Kidney (tissue), 14 donors: ENCODE data around the gene TXNDC11. TPM values are rescaled to one million over a fixed set of nuclear protein-coding genes. Genes with fewer than 3 reads are reported as not detected.

Source experiments
- DNase-seq, 5 donors: peaks; one replicate each; pipeline ENCODE4 v3.0.0-alpha.2; 2013 to 2020
- FAIRE-seq: peaks from 2 replicates; lab custom pipeline; 2012; peaks lifted over from hg19 to GRCh38; lab: Jason Lieb, UNC
- H3K27ac ChIP-seq, 2 donors: one replicate each; pipeline ENCODE4 v1.7.0; 2013; ENCODE audit warnings: low read depth in 2 of 2, low read length in 2 of 2, inconsistent platforms in 1 of 2
- H3K27me3 ChIP-seq: one replicate; pipeline ENCODE4 v1.7.1; 2013; ENCODE audit warnings: low read length, inconsistent platforms; ENCODE audit not compliant: control insufficient read depth, insufficient read depth
- H3K36me3 ChIP-seq, 3 donors: one replicate each; pipeline versions ENCODE4 v1.7.0 to v1.7.1; 2013; ENCODE audit warnings: low read length in 3 of 3, control low read depth in 1 of 3, inconsistent platforms in 1 of 3; ENCODE audit not compliant: insufficient read depth in 3 of 3, control insufficient read depth in 2 of 3
- H3K4me1 ChIP-seq, 3 donors: one replicate each; pipeline versions ENCODE4 v1.7.0 to v1.7.1; 2013; ENCODE audit warnings: low read length in 3 of 3, inconsistent platforms in 1 of 3, low read depth in 1 of 3; ENCODE audit not compliant: control insufficient read depth in 2 of 3, insufficient read depth in 2 of 3
- H3K4me3 ChIP-seq, 3 donors: one replicate each; pipeline versions ENCODE4 v1.7.0 to v1.8.1; 2013; ENCODE audit warnings: low read length in 3 of 3, control low read depth in 1 of 3, inconsistent platforms in 1 of 3
- H3K9ac ChIP-seq, 3 donors: one replicate each; pipeline versions ENCODE4 v1.7.0 to v1.7.1; 2013; ENCODE audit warnings: low read length in 3 of 3, control low read depth in 1 of 3, inconsistent platforms in 1 of 3
- H3K9me3 ChIP-seq, 3 donors: one replicate each; pipeline versions ENCODE4 v1.7.0 to v1.7.1; 2013; ENCODE audit warnings: low read length in 3 of 3, control low read depth in 1 of 3, inconsistent platforms in 1 of 3; ENCODE audit not compliant: control insufficient read depth in 2 of 3, insufficient read depth in 1 of 3
- intact Hi-C: fragments of 100-400 bp; cut with DNase I; formaldehyde crosslinking; loops from one replicate; pipeline ENCODE4 v1.11.1; 2022
- polyA plus RNA-seq: library from polyadenylated mRNA; stranded (reverse); fragments of 350-450 nt; fragmentation: Illumina TruSeq; extraction: RNeasy Lipid Tissue Mini Kit (QIAGEN cat#74804); gene quantifications from one replicate; pipeline ENCODE4 v1.2.3, GENCODE V29; 2014; ENCODE audit warnings: low read depth, low replicate concordance; ENCODE audit not compliant: insufficient read depth
- total RNA-seq: library from RNA; stranded (reverse); fragmentation: NEBNext Ultra II Directional; extraction: Animal tissue kit (Norgen Biotek cat#: 25700); gene quantifications from one replicate; pipeline ENCODE4 v1.2.1, GENCODE V29; 2021
- TF ChIP-seq, protein P1 (sequence below): IDR thresholded peaks from 3 replicates; pipeline ENCODE4 v1.5.1; 2012; ENCODE audit warnings: mild to moderate bottlenecking, moderate library complexity, borderline replicate concordance; ENCODE audit not compliant: insufficient read depth; ENCODE audit errors: extremely low read depth
- donor health status: control.
- donor health status: control.
- donor health status: control.
- donor health status: control.
- donor health status: control.
- donor health status: DM: yes; HTN: yes; CAD: no.
- donor health status: Normal renal cell carcinoma (clear cell type).

The TXNDC11 gene
- total and polyA plus RNA-seq, 2 donors from 2014 or later = 60.8 to 70.9 TPM

DNA sequence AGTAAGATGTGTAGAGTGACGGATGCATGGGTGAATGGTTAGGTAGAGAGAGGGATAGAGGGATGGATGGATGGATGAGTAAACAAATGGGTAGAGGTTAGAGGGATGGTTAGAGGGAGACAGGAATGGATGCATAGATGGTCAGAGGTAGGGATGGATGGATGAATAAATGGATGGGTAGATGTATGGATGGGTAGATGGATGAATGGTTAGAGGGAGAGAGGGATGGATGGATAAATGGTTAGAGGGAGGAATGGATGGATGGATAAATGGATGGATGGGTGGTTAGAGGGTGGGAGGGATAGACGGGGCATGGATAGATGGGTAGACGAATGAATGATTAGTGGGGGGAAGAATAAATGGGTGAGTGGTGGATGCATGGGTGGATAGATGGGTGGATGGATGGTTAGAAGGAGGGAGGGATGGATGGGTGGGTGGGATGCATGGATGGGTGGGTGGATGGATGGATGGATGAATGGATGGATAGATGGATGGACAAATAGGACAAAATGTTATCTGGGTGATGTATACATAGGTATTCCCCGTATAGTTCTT lies 103.6 kb downstream of the TXNDC11 start:
- FAIRE-seq = no peak
- Histone ChIP-seq H3K36me3 (no peaks in the 10 kb centered on the region), H3K4me1 (peaks cover 0 to 16% (median 13%) of the 10 kb centered on the region in 3 donors), H3K9ac (no peak overlapping the region), H3K9me3 (no peaks in the 10 kb centered on the region), H3K27ac (no peak overlapping the region), H3K4me3 (no peak overlapping the region), H3K27me3 (no peaks in the 10 kb centered on the region)
- no peak for DNase-seq
- intact Hi-C loops = loop anchor here (10.0 kb wide), 1 partner anchor 54 kb away; the partner anchor contains the start of gene LITAF
- TF ChIP-seq, protein P1, sequence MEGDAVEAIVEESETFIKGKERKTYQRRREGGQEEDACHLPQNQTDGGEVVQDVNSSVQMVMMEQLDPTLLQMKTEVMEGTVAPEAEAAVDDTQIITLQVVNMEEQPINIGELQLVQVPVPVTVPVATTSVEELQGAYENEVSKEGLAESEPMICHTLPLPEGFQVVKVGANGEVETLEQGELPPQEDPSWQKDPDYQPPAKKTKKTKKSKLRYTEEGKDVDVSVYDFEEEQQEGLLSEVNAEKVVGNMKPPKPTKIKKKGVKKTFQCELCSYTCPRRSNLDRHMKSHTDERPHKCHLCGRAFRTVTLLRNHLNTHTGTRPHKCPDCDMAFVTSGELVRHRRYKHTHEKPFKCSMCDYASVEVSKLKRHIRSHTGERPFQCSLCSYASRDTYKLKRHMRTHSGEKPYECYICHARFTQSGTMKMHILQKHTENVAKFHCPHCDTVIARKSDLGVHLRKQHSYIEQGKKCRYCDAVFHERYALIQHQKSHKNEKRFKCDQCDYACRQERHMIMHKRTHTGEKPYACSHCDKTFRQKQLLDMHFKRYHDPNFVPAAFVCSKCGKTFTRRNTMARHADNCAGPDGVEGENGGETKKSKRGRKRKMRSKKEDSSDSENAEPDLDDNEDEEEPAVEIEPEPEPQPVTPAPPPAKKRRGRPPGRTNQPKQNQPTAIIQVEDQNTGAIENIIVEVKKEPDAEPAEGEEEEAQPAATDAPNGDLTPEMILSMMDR = no peak

DNA sequence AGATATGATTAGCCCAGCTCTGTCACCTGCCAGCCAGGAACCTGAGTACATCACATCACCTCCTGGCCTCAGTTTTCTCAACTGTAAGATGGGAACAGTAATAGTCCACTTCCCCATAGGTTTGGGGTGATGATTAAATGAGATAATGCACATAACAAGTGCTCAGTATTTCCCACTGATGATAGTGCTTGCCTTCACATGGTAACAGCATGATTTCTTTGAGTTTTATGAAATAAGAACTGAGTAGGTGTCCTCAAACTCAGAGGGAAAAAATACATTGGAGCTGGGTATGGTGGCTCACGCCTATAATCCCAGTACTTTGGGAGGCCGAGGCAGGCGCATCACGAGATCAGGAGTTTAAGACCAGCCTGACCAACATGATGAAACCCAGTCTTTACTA lies 104.5 kb downstream of the TXNDC11 start:
- H3K4me1 ChIP-seq = peaks cover 0 to 18% (median 13%) of the 10 kb centered on the region in 3 donors
- FAIRE-seq (no peak), DNase-seq (no peak)
- intact Hi-C loops = loop anchor here (10.0 kb wide), 1 partner anchor 53 kb away; the partner anchor contains the start of gene LITAF
- H3K9ac ChIP-seq = no peak overlapping the region
- H3K9me3 ChIP-seq = no peaks in the 10 kb centered on the region
- TF ChIP-seq, protein P1 = no peak
- H3K27me3 ChIP-seq = no peaks in the 10 kb centered on the region
- no peak overlapping the region for H3K27ac ChIP-seq
- no peak overlapping the region for H3K4me3 ChIP-seq
- H3K36me3 ChIP-seq = no peaks in the 10 kb centered on the region

DNA sequence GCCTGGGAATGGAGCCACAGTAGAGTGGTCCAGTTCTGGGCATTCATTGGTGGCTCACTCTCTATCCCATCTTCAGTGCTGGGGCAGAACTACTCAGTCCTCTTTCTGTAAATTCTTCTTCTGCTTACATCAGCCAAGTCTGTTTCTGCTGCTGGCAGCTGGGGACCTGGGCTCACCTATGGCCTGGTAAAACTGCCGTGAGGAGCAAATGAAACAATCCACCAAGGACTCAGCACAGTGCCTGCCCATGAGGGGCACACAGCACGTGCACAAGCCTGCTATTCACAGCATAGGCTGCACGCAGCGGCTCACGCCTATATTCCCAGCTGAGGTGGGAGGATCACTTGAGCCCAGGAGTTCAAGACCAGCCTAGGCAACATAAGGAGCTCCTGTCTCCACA lies 105.3 kb downstream of the TXNDC11 start:
- no peaks in the 10 kb centered on the region for H3K36me3 ChIP-seq
- H3K27me3 ChIP-seq = no peaks in the 10 kb centered on the region
- no peak overlapping the region for H3K4me3 ChIP-seq
- FAIRE-seq (no peak), DNase-seq (no peak)
- no peak overlapping the region for H3K27ac ChIP-seq
- H3K4me1 ChIP-seq = peaks cover 0 to 26% (median 20%) of the 10 kb centered on the region in 3 donors
- TF ChIP-seq, protein P1 = no peak
- peak overlapping the region in 1 of 3 donors; percentile 32 for H3K9ac ChIP-seq
- H3K9me3 ChIP-seq = no peaks in the 10 kb centered on the region
- intact Hi-C loops = loop anchor here (10.0 kb wide), 1 partner anchor 53 kb away; the partner anchor contains the start of gene LITAF
